Esophagus muscularis mucosa (tissue), 4 donors: ENCODE data around the gene RNF227.

Experiments
- CTCF ChIP-seq, 3 experiments: fragments of 200-600 bp in 2 of 3; fragments of 450-650 bp in 1 of 3; sonication (generic) in 2 of 3; IDR thresholded peaks; one replicate each; pipeline ENCODE4 v1.5.1; 2017 to 2019; ENCODE audit warnings: antibody characterized with exemption in 3 of 3, mild to moderate bottlenecking in 2 of 3, moderate library complexity in 1 of 3
- EP300 ChIP-seq: sonication (generic); formaldehyde crosslinking; IDR thresholded peaks from one replicate; pipeline ENCODE4 v1.6.1; 2017; ENCODE audit warnings: antibody characterized with exemption
- POLR2A ChIP-seq: fragments of 450-650 bp; IDR thresholded peaks from one replicate; pipeline ENCODE4 v1.6.1; 2017; ENCODE audit warnings: antibody characterized with exemption, moderate library complexity, mild to moderate bottlenecking, low read depth

- TF ChIP-seq EP300: no peak
- no peak for TF ChIP-seq CTCF (IDR thresholded peaks at IDR 0.05)
- TF ChIP-seq POLR2A: no peak
Observed at GRCh38 chr17:7955414-7956227, 39.5 kb upstream of the RNF227 start.
